Measurements from ENCODE around the gene CCDC188.

The CCDC188 gene

GRCh38 chr22:20130731-20131596 is 19.9 kb downstream of the CCDC188 start:
- no peak for TF ChIP-seq Cebpa-rat (IDR thresholded peaks at IDR 0.05)
- peak overlapping the region; percentile 82 for H3K4me3 ChIP-seq
- H4K20me1 ChIP-seq = peaks cover 78% of the 10 kb centered on the region
- H3K27ac ChIP-seq = peak overlapping the region; percentile 88
- H3K36me3 ChIP-seq = peaks cover 29% of the 10 kb centered on the region
- H3K9me3 ChIP-seq = no peaks in the 10 kb centered on the region
- peak overlapping the region; percentile 92 for H3K4me2 ChIP-seq
- H3K4me1 ChIP-seq = peaks cover 87% of the 10 kb centered on the region
- H3K27me3 ChIP-seq = no peaks in the 10 kb centered on the region
- H3K9ac ChIP-seq = peak overlapping the region; percentile 85

GRCh38 chr22:20130319-20130718 is 20.5 kb downstream of the CCDC188 start:
- TF ChIP-seq Cebpa-rat (IDR thresholded peaks at IDR 0.05) = no peak
- Histone ChIP-seq H3K36me3 (peaks cover 36% of the 10 kb centered on the region), H4K20me1 (peaks cover 78% of the 10 kb centered on the region), H3K4me3 (peak overlapping the region; percentile 82), H3K27ac (peak overlapping the region; percentile 88), H3K9me3 (no peaks in the 10 kb centered on the region), H3K4me2 (peak overlapping the region; percentile 92), H3K9ac (peak overlapping the region; percentile 85), H3K4me1 (peaks cover 87% of the 10 kb centered on the region), H3K27me3 (no peaks in the 10 kb centered on the region)

GRCh38 chr22:20129747-20130014 is 21.2 kb downstream of the CCDC188 start:
- H3K27ac ChIP-seq = no peak overlapping the region
- H3K4me2 ChIP-seq = peak overlapping the region; percentile 92
- TF ChIP-seq Cebpa-rat (IDR thresholded peaks at IDR 0.05) = no peak
- H4K20me1 ChIP-seq = peaks cover 78% of the 10 kb centered on the region
- no peak overlapping the region for H3K4me3 ChIP-seq
- H3K36me3 ChIP-seq = peaks cover 42% of the 10 kb centered on the region
- no peak overlapping the region for H3K9ac ChIP-seq
- H3K4me1 ChIP-seq = peaks cover 87% of the 10 kb centered on the region
- H3K27me3 ChIP-seq = no peaks in the 10 kb centered on the region
- no peaks in the 10 kb centered on the region for H3K9me3 ChIP-seq

GRCh38 chr22:20128902-20129746 is 21.7 kb downstream of the CCDC188 start:
- H3K9me3 ChIP-seq = no peaks in the 10 kb centered on the region
- peaks cover 87% of the 10 kb centered on the region for H3K4me1 ChIP-seq
- H3K27ac ChIP-seq = 0 out of 2 replicates have a peak overlapping the region, but pooled peaks have one; percentile 79
- peaks cover 78% of the 10 kb centered on the region for H4K20me1 ChIP-seq
- H3K9ac ChIP-seq = no peak overlapping the region
- peaks cover 48% of the 10 kb centered on the region for H3K36me3 ChIP-seq
- TF ChIP-seq Cebpa-rat (IDR thresholded peaks at IDR 0.05) = no peak
- H3K4me3 ChIP-seq = no peak overlapping the region
- peak overlapping the region; percentile 92 for H3K4me2 ChIP-seq
- no peaks in the 10 kb centered on the region for H3K27me3 ChIP-seq

GRCh38 chr22:20128619-20128901 is 22.3 kb downstream of the CCDC188 start:
- Histone ChIP-seq H4K20me1 (peaks cover 78% of the 10 kb centered on the region), H3K4me2 (no peak overlapping the region), H3K9me3 (no peaks in the 10 kb centered on the region), H3K27me3 (no peaks in the 10 kb centered on the region), H3K9ac (no peak overlapping the region), H3K36me3 (peaks cover 53% of the 10 kb centered on the region), H3K4me3 (no peak overlapping the region), H3K4me1 (peaks cover 87% of the 10 kb centered on the region), H3K27ac (0 out of 2 replicates have a peak overlapping the region, but pooled peaks have one; percentile 79)
- TF ChIP-seq Cebpa-rat (IDR thresholded peaks at IDR 0.05) = no peak

GRCh38 chr22:20127869-20128618 is 22.8 kb downstream of the CCDC188 start:
- no peak overlapping the region for H3K4me3 ChIP-seq
- H3K36me3 ChIP-seq = peaks cover 57% of the 10 kb centered on the region
- peak overlapping the region; percentile 40 for H3K9ac ChIP-seq
- peaks cover 77% of the 10 kb centered on the region for H4K20me1 ChIP-seq
- peaks cover 85% of the 10 kb centered on the region for H3K4me1 ChIP-seq
- peak overlapping the region; percentile 79; the same call in 1 of the 2 replicates for H3K4me2 ChIP-seq
- no peaks in the 10 kb centered on the region for H3K27me3 ChIP-seq
- no peaks in the 10 kb centered on the region for H3K9me3 ChIP-seq
- H3K27ac ChIP-seq = peak overlapping the region; percentile 79; the same call in 1 of the 2 replicates
- no peak for TF ChIP-seq Cebpa-rat (IDR thresholded peaks at IDR 0.05)

GRCh38 chr22:20127318-20127868 is 23.5 kb downstream of the CCDC188 start:
- Histone ChIP-seq H3K9ac (peak overlapping the region; percentile 40; the same call in 1 of the 2 replicates), H3K27ac (peak overlapping the region; percentile 79; the same call in 1 of the 2 replicates), H3K36me3 (peaks cover 61% of the 10 kb centered on the region), H3K4me1 (peaks cover 79% of the 10 kb centered on the region), H3K27me3 (no peaks in the 10 kb centered on the region), H3K4me3 (no peak overlapping the region; the same call in 1 of the 2 replicates), H3K4me2 (peak overlapping the region; percentile 79), H4K20me1 (peaks cover 72% of the 10 kb centered on the region), H3K9me3 (no peaks in the 10 kb centered on the region)
- TF ChIP-seq Cebpa-rat (IDR thresholded peaks at IDR 0.05) = no peak

- Histone ChIP-seq H3K9me3 (no peaks in the 10 kb centered on the region), H3K4me3 (peak overlapping the region; percentile 31), H4K20me1 (peaks cover 77% of the 10 kb centered on the region), H3K4me2 (peak overlapping the region; percentile 79), H3K9ac (peak overlapping the region; percentile 72), H3K36me3 (peaks cover 71% of the 10 kb centered on the region), H3K4me1 (peaks cover 86% of the 10 kb centered on the region), H3K27ac (peak overlapping the region; percentile 79), H3K27me3 (no peaks in the 10 kb centered on the region)
- no peak for TF ChIP-seq Cebpa-rat (IDR thresholded peaks at IDR 0.05)
These were observed 24.4 kb downstream of the CCDC188 start for GRCh38 chr22:20126284-20127029.

Data from BLaER1 (cell line).